WERI-Rb-1 (cell line): Measurements from ENCODE around the gene PRDX3.

Experiments used
- DNase-seq: peaks from one replicate; pipeline ENCODE4 v3.0.0-alpha.2; 2020
- H3K27ac ChIP-seq: fragments of 250-450 bp; sonication (Bioruptor Pico); 2 replicates; pipeline ENCODE4 v1.5.1; 2020; ENCODE audit warnings: mild to moderate bottlenecking, moderate library complexity
- H3K27me3 ChIP-seq: fragments of 250-450 bp; sonication (Bioruptor Pico); 2 replicates; pipeline ENCODE4 v1.5.1; 2021; ENCODE audit warnings: mild to moderate bottlenecking, low read depth, moderate library complexity; ENCODE audit not compliant: insufficient read depth, severe bottlenecking
- H3K36me3 ChIP-seq: fragments of 250-450 bp; sonication (Bioruptor Pico); 2 replicates; pipeline ENCODE4 v1.5.1; 2020; ENCODE audit warnings: mild to moderate bottlenecking, moderate library complexity
- H3K4me3 ChIP-seq: 2 replicates; pipeline ENCODE4 v1.5.1; 2011; ENCODE audit warnings: low read depth, mild to moderate bottlenecking, control low read depth, low read length
- H3K9me3 ChIP-seq: fragments of 250-450 bp; sonication (Bioruptor Pico); 2 replicates; pipeline ENCODE4 v1.5.1; 2021; ENCODE audit warnings: mild to moderate bottlenecking, moderate library complexity; ENCODE audit not compliant: severe bottlenecking
- TF ChIP-seq, protein P1 (sequence below): IDR thresholded peaks from 2 replicates; pipeline ENCODE4 v1.5.1; 2011; ENCODE audit warnings: low read depth, mild to moderate bottlenecking, control low read depth, inconsistent platforms, low read length

PRDX3 gene

DNA sequence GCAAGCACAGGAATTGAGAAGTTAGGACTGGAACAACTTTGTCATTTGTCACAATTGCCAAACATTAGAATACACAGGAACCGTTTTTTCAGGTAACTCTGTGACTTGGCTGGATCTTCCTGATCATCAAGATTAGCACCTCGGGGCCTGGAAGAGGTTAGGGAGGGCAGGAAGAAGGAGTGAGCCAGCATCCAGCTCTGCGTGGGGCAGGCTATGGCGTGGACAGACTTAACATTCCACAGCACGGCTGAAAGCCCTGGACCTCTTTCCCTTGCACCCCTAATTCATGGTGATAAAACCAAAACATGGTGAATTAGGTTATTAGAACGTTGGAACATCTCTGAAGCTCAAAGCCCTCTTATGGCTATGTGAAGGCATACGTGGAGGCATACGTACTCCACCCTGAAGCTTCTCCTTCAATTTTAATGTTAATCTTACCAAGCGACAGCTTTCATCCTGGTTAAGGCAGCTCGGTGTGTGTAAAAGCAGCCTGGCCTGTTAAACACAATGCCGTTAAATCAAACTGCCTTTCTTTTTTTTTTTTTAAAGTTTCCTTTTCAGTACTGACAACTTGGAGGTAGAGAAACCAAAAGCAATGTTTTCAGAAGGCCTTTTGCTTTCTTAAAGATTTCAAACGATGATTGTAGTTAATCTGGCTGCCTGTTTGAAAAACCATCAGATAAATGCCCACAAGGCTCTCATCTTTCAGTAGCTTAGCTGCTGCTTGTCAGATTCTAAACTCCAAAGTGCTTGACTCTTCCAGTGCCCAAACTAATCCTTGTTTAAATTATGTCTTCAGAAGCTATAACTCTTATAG, 33.2 kb upstream of the PRDX3 start:
- H3K9me3 ChIP-seq = no peaks in the 10 kb centered on the region
- TF ChIP-seq, protein P1, sequence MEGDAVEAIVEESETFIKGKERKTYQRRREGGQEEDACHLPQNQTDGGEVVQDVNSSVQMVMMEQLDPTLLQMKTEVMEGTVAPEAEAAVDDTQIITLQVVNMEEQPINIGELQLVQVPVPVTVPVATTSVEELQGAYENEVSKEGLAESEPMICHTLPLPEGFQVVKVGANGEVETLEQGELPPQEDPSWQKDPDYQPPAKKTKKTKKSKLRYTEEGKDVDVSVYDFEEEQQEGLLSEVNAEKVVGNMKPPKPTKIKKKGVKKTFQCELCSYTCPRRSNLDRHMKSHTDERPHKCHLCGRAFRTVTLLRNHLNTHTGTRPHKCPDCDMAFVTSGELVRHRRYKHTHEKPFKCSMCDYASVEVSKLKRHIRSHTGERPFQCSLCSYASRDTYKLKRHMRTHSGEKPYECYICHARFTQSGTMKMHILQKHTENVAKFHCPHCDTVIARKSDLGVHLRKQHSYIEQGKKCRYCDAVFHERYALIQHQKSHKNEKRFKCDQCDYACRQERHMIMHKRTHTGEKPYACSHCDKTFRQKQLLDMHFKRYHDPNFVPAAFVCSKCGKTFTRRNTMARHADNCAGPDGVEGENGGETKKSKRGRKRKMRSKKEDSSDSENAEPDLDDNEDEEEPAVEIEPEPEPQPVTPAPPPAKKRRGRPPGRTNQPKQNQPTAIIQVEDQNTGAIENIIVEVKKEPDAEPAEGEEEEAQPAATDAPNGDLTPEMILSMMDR = no peak
- no peaks in the 10 kb centered on the region; the same call in 1 of the 2 replicates for H3K36me3 ChIP-seq
- H3K27me3 ChIP-seq = no peaks in the 10 kb centered on the region
- H3K4me3 ChIP-seq = peak overlapping the region; percentile 9
- peak; percentile 32 for DNase-seq
- H3K27ac ChIP-seq = peak overlapping the region; percentile 80

DNA sequence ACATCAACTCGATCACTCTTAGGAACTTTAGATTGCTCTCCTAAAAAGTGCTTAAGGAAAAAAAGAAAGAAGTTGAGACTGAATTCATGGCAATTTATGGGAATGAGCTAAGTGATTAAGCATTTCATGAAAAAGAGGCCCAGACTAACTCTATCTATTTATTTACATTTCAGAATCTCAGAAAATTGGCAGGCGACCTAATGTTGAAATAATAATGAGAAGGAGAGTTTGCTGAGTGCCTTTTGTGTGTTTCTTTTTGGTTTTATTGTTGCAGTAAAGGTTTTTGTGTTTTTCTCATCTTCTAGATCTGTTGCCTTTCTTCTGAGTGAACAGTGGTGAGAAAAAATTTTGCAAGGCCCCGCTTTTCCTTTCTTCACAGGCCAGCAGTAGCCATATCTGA, 32.6 kb upstream of the PRDX3 start:
- Histone ChIP-seq H3K4me3 (peak overlapping the region; percentile 9; the same call in 1 of the 2 replicates), H3K27ac (peak overlapping the region; percentile 80), H3K27me3 (no peaks in the 10 kb centered on the region), H3K9me3 (no peaks in the 10 kb centered on the region), H3K36me3 (no peaks in the 10 kb centered on the region; the same call in 1 of the 2 replicates)
- no peak for DNase-seq
- TF ChIP-seq, protein P1 = no peak

DNA sequence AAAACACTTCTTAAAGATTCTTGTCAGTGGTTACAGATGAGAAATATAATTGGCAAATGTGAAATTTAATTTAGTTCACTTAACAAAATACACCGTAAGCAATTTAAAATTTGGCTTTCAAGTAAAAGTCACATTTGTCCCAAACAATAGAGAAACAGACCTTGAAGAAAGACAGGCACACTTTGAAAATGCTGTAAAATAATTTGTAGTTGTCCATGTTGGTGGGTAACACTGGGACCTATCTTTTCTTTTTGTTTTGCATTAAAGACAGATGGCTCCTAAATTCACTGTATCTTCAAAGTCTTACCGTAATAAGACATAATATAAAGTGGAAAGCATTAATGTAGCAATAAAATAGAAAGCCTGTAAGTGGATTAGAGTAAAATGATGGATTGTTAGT, 32.0 kb upstream of the PRDX3 start:
- Histone ChIP-seq H3K36me3 (no peaks in the 10 kb centered on the region; the same call in 1 of the 2 replicates), H3K27me3 (no peaks in the 10 kb centered on the region), H3K27ac (peak overlapping the region; percentile 80), H3K4me3 (no peak overlapping the region), H3K9me3 (no peaks in the 10 kb centered on the region)
- no peak for DNase-seq
- TF ChIP-seq, protein P1 = no peak

DNA sequence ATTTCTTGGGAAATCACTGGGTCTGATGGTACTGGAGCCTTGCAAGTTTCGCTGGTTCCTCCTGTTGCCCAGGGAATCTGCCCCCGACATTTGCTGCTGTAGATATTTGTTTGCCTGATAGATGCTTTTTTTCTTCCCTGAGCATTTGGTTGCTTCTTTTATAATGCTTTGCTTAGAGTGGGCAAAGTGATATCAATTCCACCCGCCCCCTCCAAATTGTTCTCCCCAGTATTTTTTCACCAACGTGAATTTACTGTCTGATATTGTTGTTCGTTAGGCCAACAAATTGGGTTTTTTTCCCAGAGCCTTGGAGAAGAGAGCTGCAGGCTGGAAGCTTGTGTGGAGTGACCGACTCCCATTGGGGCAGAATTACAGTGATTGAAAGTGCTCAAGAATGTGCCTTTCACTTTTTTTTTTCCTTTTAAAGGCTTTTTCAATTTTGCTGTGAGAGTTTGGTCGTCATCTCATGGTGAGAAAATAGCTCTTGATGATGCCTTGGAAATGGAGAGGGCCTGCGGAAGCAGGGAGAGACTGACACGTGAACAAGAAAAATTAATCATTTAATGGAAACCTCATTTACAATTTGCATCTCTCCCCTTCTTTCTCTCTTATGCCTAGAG, 31.2 kb upstream of the PRDX3 start:
- TF ChIP-seq, protein P1 = no peak
- no peak for DNase-seq
- H3K36me3 ChIP-seq = no peaks in the 10 kb centered on the region; the same call in 1 of the 2 replicates
- peak overlapping the region; percentile 54 for H3K4me3 ChIP-seq
- no peaks in the 10 kb centered on the region for H3K27me3 ChIP-seq
- H3K27ac ChIP-seq = peak overlapping the region; percentile 80
- H3K9me3 ChIP-seq = no peaks in the 10 kb centered on the region

DNA sequence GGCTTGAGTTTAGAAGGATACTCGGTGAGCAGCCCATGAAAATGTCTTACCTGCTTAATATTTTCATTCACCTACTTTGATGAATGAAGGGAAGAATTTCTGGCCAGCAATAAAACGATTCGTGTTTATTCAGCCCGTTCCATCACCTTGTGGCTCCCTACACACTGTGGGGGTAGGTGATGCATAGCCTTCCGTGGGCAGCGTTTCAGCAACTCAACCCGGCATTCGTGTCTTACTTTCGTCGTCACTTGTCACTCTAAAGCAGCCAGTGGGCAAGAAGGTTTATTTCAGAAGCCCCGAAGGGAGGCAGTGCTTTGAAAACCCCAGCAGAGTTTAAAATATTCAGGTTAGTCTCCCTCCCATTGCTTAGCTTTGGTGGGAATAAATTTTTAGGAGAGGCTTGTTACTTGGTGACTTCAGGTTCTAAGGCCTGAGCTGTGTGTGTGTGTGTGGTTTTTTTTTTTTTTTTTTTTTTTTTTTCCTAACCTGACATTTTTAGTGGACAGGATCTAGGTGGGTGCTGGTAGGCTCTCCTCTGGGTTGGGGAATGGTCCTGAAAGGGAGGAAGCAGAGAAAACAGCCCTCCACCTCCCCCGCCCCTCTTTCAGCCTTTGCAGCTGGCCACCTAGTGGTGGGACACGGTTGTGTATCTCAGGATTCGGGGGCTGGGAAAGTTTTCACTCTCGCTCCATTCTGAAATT, 30.6 kb upstream of the PRDX3 start:
- TF ChIP-seq, protein P1 = peak; percentile 85
- H3K4me3 ChIP-seq = peak overlapping the region; percentile 54
- no peaks in the 10 kb centered on the region for H3K27me3 ChIP-seq
- H3K36me3 ChIP-seq = no peaks in the 10 kb centered on the region; the same call in 1 of the 2 replicates
- no peaks in the 10 kb centered on the region for H3K9me3 ChIP-seq
- peak overlapping the region; percentile 80 for H3K27ac ChIP-seq
- peak; percentile 77 for DNase-seq
